ENCODE data around the gene ACTMAP. TPM values are rescaled to one million over a fixed set of nuclear protein-coding genes. Genes with fewer than 3 reads are reported as not detected.

The ACTMAP gene
- total RNA-seq, 2 donors from 2014 or later = 0.68 to 1.1 TPM

DNA sequence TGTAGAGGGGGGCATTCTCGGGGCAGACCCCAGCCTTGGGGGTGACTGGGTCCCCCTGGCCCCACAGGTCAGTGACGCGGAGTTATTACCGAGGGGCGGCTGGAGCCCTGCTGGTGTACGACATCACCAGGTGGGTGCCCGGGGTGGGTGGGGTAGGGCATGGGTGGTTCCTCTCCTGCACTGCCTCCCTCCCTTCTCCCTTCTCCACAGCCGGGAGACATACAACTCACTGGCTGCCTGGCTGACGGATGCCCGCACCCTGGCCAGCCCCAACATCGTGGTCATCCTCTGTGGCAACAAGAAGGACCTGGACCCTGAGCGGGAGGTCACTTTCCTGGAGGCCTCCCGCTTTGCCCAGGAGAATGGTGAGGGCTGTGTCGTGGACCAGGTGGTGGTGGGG, 33.4 kb upstream of the ACTMAP start:
- DNase-seq (ENCODE audit: low spot score) (no peak), ATAC-seq (ENCODE audit: insufficient number of reproducible peaks, low FRiP score, low read depth) (no peak)
- no peaks in the 10 kb centered on the region for H3K27me3 ChIP-seq (replicated peaks; ENCODE audit: insufficient read depth)
- no peak overlapping the region for H3K4me3 ChIP-seq
- TF ChIP-seq, protein P1, sequence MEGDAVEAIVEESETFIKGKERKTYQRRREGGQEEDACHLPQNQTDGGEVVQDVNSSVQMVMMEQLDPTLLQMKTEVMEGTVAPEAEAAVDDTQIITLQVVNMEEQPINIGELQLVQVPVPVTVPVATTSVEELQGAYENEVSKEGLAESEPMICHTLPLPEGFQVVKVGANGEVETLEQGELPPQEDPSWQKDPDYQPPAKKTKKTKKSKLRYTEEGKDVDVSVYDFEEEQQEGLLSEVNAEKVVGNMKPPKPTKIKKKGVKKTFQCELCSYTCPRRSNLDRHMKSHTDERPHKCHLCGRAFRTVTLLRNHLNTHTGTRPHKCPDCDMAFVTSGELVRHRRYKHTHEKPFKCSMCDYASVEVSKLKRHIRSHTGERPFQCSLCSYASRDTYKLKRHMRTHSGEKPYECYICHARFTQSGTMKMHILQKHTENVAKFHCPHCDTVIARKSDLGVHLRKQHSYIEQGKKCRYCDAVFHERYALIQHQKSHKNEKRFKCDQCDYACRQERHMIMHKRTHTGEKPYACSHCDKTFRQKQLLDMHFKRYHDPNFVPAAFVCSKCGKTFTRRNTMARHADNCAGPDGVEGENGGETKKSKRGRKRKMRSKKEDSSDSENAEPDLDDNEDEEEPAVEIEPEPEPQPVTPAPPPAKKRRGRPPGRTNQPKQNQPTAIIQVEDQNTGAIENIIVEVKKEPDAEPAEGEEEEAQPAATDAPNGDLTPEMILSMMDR (IDR thresholded peaks at IDR 0.05) = no peak
- peaks cover 8% of the 10 kb centered on the region for H3K36me3 ChIP-seq
- peaks cover 7 to 14% of the 10 kb centered on the region in 2 donors for H3K4me1 ChIP-seq (ENCODE audit: control insufficient read depth in 1 of 2, low read depth in 2 of 2)
- H3K27ac ChIP-seq = no peak overlapping the region
- H3K9me3 ChIP-seq = no peaks in the 10 kb centered on the region

DNA sequence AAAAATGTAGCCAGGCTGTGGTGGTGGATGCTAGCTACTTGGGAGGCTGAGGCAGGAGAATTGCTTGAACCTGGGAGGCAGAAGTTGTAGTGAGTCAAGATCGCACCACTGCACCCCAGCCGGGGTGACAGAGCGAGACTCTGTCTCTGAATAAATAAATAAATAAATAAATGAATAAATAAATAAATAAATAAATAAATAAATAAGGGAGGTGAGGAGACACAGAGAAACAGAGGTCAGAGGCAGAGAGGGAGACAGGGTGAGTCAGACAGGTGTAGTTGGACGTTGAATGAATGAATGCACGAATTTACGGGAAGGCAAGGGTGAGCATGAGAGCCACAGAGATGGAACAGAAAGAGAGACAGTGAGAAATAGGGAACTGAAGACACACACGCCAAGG, 30.9 kb upstream of the ACTMAP start:
- no peaks in the 10 kb centered on the region for H3K36me3 ChIP-seq
- peaks cover 13 to 23% of the 10 kb centered on the region in 2 donors for H3K4me1 ChIP-seq (ENCODE audit: control insufficient read depth in 1 of 2, low read depth in 2 of 2)
- DNase-seq (ENCODE audit: low spot score) = no peak
- no peak overlapping the region for H3K27ac ChIP-seq
- TF ChIP-seq, protein P1 (IDR thresholded peaks at IDR 0.05) = no peak
- H3K27me3 ChIP-seq (replicated peaks; ENCODE audit: insufficient read depth) = no peaks in the 10 kb centered on the region
- H3K9me3 ChIP-seq = no peaks in the 10 kb centered on the region
- H3K4me3 ChIP-seq = no peak overlapping the region
- no peak for ATAC-seq (ENCODE audit: insufficient number of reproducible peaks, low FRiP score, low read depth)

DNA sequence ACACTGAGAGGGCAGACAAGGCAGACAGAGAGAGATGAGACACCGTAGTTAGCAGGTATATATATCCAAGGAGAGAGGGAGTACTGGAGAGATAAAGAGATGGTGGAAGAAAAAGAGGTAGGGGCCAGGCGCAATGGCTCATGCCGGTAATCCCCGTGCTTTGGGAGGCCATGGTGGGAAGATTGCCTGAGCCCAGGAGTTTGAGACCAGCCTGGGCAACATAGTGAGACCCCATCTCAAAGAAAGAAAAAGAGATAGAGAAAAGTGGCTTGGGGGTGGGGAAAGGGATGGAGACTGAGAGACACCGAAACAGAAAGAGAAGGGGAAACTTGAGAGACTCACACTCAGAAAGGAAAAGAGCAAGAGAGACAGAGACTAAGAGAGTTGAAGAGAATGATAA, 30.3 kb upstream of the ACTMAP start:
- no peaks in the 10 kb centered on the region for H3K36me3 ChIP-seq
- ATAC-seq (ENCODE audit: insufficient number of reproducible peaks, low FRiP score, low read depth) = no peak
- H3K4me3 ChIP-seq = no peak overlapping the region
- no peak for DNase-seq (ENCODE audit: low spot score)
- H3K27ac ChIP-seq = no peak overlapping the region
- no peaks in the 10 kb centered on the region for H3K27me3 ChIP-seq (replicated peaks; ENCODE audit: insufficient read depth)
- TF ChIP-seq, protein P1 (IDR thresholded peaks at IDR 0.05) = no peak
- H3K9me3 ChIP-seq = no peaks in the 10 kb centered on the region
- H3K4me1 ChIP-seq (ENCODE audit: control insufficient read depth in 1 of 2, low read depth in 2 of 2) = peaks cover 13 to 23% of the 10 kb centered on the region in 2 donors

DNA sequence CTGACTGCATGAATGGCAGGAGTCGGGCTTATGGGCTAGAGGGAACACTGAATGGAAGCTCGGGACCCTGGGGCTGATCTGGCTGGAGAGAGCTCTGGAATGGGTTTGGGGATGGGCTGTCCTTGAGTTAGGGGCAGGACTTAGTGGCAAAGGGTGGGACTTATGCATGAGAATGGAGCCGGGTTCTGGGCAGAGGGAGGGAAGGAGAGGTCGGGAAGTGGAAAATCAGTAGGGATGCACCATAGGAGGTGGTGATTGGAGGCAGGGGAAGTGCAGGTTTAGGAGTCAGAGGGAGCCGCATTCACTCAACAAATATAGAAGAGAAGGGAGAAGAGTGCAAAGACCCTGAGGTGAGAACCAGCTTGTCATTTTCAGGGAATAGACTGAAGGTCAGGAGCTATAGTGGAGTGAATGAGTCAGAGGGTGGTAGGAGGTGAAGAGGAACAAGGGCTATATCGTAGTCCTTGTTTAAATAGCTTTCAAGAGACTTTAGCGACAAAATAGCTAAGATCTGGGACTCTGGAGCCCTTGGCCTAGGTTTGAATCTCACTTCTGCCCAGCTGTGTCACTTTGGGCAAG, 28.5 kb upstream of the ACTMAP start:
- no peak for DNase-seq (ENCODE audit: low spot score)
- H3K4me3 ChIP-seq = peak overlapping the region; percentile 70
- no peak for ATAC-seq (ENCODE audit: insufficient number of reproducible peaks, low FRiP score, low read depth)
- H3K36me3 ChIP-seq = no peaks in the 10 kb centered on the region
- no peaks in the 10 kb centered on the region for H3K9me3 ChIP-seq
- no peaks in the 10 kb centered on the region for H3K27me3 ChIP-seq (replicated peaks; ENCODE audit: insufficient read depth)
- H3K27ac ChIP-seq = peak overlapping the region; percentile 87 to 99
- peaks cover 13 to 23% of the 10 kb centered on the region in 2 donors for H3K4me1 ChIP-seq (ENCODE audit: control insufficient read depth in 1 of 2, low read depth in 2 of 2)
- TF ChIP-seq, protein P1 (IDR thresholded peaks at IDR 0.05) = no peak

DNA sequence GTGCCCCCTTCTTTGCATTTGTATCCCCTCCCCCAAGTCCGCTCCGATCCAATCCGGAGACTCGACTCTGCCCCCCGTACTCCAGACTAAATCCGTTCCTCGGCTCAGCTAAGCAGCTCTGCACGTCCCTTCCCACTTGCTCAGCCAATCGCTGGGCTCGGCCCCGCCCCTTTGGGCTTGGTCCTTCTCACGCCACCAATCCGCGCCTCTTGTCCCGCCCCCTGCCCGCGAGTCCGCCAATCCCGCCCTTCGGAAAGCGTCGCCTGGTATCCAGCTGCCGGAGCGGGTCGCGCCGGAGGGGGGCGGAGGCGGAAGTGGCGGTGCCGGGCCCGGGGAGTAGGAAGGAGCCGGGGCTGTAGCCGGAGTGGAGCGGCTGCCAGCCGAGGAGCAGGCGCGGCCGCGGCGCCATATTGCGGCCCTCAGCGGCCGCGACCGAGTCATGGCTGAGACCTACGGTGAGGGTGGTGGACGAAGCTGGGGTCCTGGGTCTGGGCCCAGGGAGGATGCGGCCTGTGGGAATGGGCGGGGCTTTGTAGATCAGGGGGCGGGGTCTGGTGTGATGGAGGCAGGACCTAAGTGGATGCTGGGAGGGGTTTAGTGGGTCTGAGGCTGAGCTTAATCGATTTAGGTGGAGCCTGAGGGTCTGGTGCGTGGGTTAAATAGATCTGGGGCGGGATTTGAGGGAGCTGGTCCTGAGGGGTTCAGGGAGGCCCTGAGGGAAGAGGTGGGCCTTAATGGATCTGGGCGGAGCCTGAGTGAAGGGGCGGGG, 27.8 kb upstream of the ACTMAP start, which contains the start of gene RAB4B:
Gene RAB4B (plus strand): TSS at position 311 of the 769 bp plus-strand sequence. CDS start 129 bp downstream, at position 440.
- TF ChIP-seq, protein P1 (IDR thresholded peaks at IDR 0.05) = no peak
- Histone ChIP-seq H3K4me3 (peak within 1 kb of the TSS; percentile 70), H3K9me3 (no peaks in the 10 kb centered on the region), H3K4me1 (ENCODE audit: control insufficient read depth in 1 of 2, low read depth in 2 of 2) (peaks cover 13 to 23% of the 10 kb centered on the region in 2 donors), H3K36me3 (no peaks in the 10 kb centered on the region), H3K27me3 (replicated peaks; ENCODE audit: insufficient read depth) (no peaks in the 10 kb centered on the region), H3K27ac (peak within 1 kb of the TSS; percentile 87 to 99)
- DNase-seq (ENCODE audit: low spot score) (peak; percentile 99), ATAC-seq (ENCODE audit: insufficient number of reproducible peaks, low FRiP score, low read depth) (peak; percentile 93)
